ENCODE results near the gene NOP14.

DNA sequence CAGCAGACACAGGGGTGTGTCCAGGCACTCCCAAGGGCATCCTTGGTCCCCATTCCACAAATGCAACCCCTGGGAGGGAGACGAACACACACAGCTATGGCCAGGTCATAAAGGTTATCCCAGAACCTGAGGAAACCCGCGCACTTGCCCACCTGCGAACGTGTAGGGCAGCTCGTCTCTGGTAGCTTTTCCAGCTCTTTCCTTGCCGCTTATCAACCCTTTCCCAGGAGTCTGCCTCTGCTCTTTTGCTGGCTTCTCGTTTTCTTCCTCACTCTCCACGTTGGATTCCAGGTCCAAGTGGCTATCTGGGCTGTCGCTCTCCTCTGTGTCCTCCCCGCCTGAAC is 13.5 kb downstream of the NOP14 start:
- no peak for TF ChIP-seq EP300 (IDR thresholded peaks at IDR 0.05)
- TF ChIP-seq, protein P1, sequence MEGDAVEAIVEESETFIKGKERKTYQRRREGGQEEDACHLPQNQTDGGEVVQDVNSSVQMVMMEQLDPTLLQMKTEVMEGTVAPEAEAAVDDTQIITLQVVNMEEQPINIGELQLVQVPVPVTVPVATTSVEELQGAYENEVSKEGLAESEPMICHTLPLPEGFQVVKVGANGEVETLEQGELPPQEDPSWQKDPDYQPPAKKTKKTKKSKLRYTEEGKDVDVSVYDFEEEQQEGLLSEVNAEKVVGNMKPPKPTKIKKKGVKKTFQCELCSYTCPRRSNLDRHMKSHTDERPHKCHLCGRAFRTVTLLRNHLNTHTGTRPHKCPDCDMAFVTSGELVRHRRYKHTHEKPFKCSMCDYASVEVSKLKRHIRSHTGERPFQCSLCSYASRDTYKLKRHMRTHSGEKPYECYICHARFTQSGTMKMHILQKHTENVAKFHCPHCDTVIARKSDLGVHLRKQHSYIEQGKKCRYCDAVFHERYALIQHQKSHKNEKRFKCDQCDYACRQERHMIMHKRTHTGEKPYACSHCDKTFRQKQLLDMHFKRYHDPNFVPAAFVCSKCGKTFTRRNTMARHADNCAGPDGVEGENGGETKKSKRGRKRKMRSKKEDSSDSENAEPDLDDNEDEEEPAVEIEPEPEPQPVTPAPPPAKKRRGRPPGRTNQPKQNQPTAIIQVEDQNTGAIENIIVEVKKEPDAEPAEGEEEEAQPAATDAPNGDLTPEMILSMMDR (IDR thresholded peaks at IDR 0.05), result no peak
- no peak for TF ChIP-seq POLR2A (IDR thresholded peaks at IDR 0.05)

Measured in stomach (tissue), 4 donors.